SK-N-SH (cell line): ENCODE data around the gene CHRNG.

Source experiments
- CHD2 ChIP-seq: fragments of 150-350 bp; IDR thresholded peaks from 2 replicates; pipeline ENCODE4 v1.6.1; 2018; ENCODE audit warnings: low read length; ENCODE audit not compliant: partially characterized antibody
- CTCF ChIP-seq: fragments of 200-600 bp; sonication (generic); IDR thresholded peaks from 2 replicates; pipeline ENCODE4 v1.6.1; 2017; ENCODE audit warnings: antibody characterized with exemption, mild to moderate bottlenecking, moderate library complexity
- FOSL2 ChIP-seq: IDR thresholded peaks from 2 replicates; pipeline ENCODE4 v1.4.0; 2012; ENCODE audit warnings: low read depth, mild to moderate bottlenecking, moderate library complexity, borderline replicate concordance
- FOXM1 ChIP-seq: IDR thresholded peaks from 2 replicates; pipeline ENCODE4 v1.4.0; 2012; ENCODE audit warnings: low read depth, mild to moderate bottlenecking
- POLR2AphosphoS5 ChIP-seq: IDR thresholded peaks from 2 replicates; pipeline ENCODE4 v1.6.1; 2012; ENCODE audit warnings: low read depth, low read length
- RAD21 ChIP-seq: IDR thresholded peaks from 2 replicates; pipeline ENCODE4 v1.6.1; 2012; ENCODE audit warnings: mild to moderate bottlenecking, low read length
- SIN3A ChIP-seq: IDR thresholded peaks from 2 replicates; pipeline ENCODE4 v1.6.1; 2012; ENCODE audit warnings: low read depth, mild to moderate bottlenecking, low read length, moderate library complexity, borderline replicate concordance
- USF2 ChIP-seq: fragments of 150-350 bp; IDR thresholded peaks from 2 replicates; pipeline ENCODE4 v1.6.1; 2017; ENCODE audit warnings: antibody characterized with exemption, low read length, low read depth, borderline replicate concordance
- TF ChIP-seq, protein P1 (sequence below): IDR thresholded peaks from 2 replicates; pipeline ENCODE4; 2012

- TF ChIP-seq FOSL2 = no peak
- no peak for TF ChIP-seq CTCF
- TF ChIP-seq, protein P1, sequence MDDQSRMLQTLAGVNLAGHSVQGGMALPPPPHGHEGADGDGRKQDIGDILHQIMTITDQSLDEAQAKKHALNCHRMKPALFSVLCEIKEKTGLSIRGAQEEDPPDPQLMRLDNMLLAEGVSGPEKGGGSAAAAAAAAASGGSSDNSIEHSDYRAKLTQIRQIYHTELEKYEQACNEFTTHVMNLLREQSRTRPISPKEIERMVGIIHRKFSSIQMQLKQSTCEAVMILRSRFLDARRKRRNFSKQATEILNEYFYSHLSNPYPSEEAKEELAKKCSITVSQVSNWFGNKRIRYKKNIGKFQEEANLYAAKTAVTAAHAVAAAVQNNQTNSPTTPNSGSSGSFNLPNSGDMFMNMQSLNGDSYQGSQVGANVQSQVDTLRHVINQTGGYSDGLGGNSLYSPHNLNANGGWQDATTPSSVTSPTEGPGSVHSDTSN = no peak
- no peak for TF ChIP-seq FOXM1
- TF ChIP-seq POLR2AphosphoS5 = no peak
- TF ChIP-seq SIN3A = no peak
- no peak for TF ChIP-seq RAD21
- no peak for TF ChIP-seq USF2
- TF ChIP-seq CHD2 = no peak
These were observed 37.5 kb downstream of the CHRNG start for GRCh38 chr2:232576995-232577394.
